ENCODE results near the gene SHC3. TPM values are rescaled to one million over a fixed set of nuclear protein-coding genes. Genes with fewer than 3 reads are reported as not detected.
A peak's percentile ranks its signal among the peaks of the same experiment; 100 is the strongest.

SHC3 gene
- total and polyA plus RNA-seq, 9 of the 15 experiments (the other 6 are each of a cell fraction or from before 2014, with no cell fraction given) = not detected

- FAIRE-seq = no peak
- in situ Hi-C loops (cut with MboI) = no loop called here
- H3K79me2 ChIP-seq (ENCODE audit: control insufficient read depth, insufficient read depth, low read length) = no peaks in the 10 kb centered on the region
- no peak overlapping the region for H3K27ac ChIP-seq (ENCODE audit: extremely low read depth, low read depth, low read length)
- no peak for DNase-seq (ENCODE audit: extremely low read depth in 1 of 4, low spot score in 3 of 4)
- no peak for ATAC-seq
- no peaks in the 10 kb centered on the region for H4K20me1 ChIP-seq (replicated peaks; ENCODE audit: control insufficient read depth, insufficient read depth, low read length)
- no peaks in the 10 kb centered on the region for H3K4me1 ChIP-seq (replicated peaks in 1 of 2; ENCODE audit: control insufficient read depth in 2 of 2, insufficient read depth in 2 of 2, low read length in 2 of 2)
- peaks cover 2 to 13% of the 10 kb centered on the region in 2 experiments; a peak in 2 of 5 replicates for H3K27me3 ChIP-seq (ENCODE audit: control insufficient read depth in 2 of 2, insufficient read depth in 2 of 2, low read length in 2 of 2)
- TF ChIP-seq KLF10 (CRISPR knock-in tag; IDR thresholded peaks at IDR 0.05) = no peak
- TF ChIP-seq RCOR1 (IDR thresholded peaks at IDR 0.05; ENCODE audit: borderline replicate concordance in 1 of 2, low read depth in 2 of 2, low read length in 2 of 2) = no peak
- TF ChIP-seq ZNF561 (CRISPR knock-in tag; conservative IDR thresholded peaks at IDR 0.05) = no peak
- TF ChIP-seq NFXL1 (CRISPR knock-in tag; IDR thresholded peaks at IDR 0.05) = no peak
- H3K9me1 ChIP-seq (ENCODE audit: control insufficient read depth, insufficient read depth, low read length) = no peaks in the 10 kb centered on the region
- no peak overlapping the region for H3K9ac ChIP-seq (ENCODE audit: insufficient read depth in 1 of 2, low read depth in 2 of 2, low read length in 2 of 2)
- H3K36me3 ChIP-seq (ENCODE audit: control insufficient read depth, insufficient read depth, low read length) = no peaks in the 10 kb centered on the region
- no TSS peak for BruUV-seq (replicated peaks)
- intact Hi-C loops (cut with micrococcal nuclease) = no loop called here
- H3K4me3 ChIP-seq = no peak overlapping the region
- WGBS (ENCODE audit: insufficient coverage, low coverage, missing lambda C conversion rate) = 0% methylated on average over 2 of the region's 2 CpGs
- no peak overlapping the region for H3K4me2 ChIP-seq (ENCODE audit: insufficient read depth, low read length)
- ChIA-PET POLR2A (no interaction called here), CTCF (ENCODE audit: low intra/inter-chr PET ratio) (no interaction called here)
- no peak overlapping the region for H2AFZ ChIP-seq (ENCODE audit: low read depth, low read length)
- H3K9me3 ChIP-seq (replicated peaks; ENCODE audit: control insufficient read depth, insufficient read depth, low read depth, low read length) = no peaks in the 10 kb centered on the region
Measured at GRCh38 chr9:89172398-89172797, 6.2 kb downstream of the SHC3 start.

DNA sequence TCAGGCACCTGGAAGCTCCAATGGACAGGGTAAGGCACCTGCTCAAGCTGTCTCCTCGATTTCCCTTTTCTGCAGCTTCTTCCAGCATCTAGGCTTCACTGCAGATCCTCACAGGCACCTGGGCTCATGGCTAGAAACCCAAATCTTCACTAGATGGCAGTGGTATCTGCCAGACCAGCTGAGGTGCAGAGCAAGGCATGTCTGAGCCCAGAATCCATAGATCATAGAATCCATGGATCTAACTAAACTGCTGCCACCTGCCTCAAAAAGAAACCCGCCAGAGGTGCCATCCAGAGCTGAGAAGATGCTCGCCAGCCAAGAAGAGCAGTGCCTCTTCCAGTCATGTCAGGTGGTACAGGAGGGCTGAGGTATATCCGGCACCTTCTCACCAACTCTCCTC, 6.9 kb downstream of the SHC3 start:
- no peaks in the 10 kb centered on the region for H3K9me1 ChIP-seq (ENCODE audit: control insufficient read depth, insufficient read depth, low read length)
- no peaks in the 10 kb centered on the region for H4K20me1 ChIP-seq (replicated peaks; ENCODE audit: control insufficient read depth, insufficient read depth, low read length)
- H3K9me3 ChIP-seq (replicated peaks; ENCODE audit: control insufficient read depth, insufficient read depth, low read depth, low read length) = no peaks in the 10 kb centered on the region
- H3K4me3 ChIP-seq = no peak overlapping the region
- TF ChIP-seq FOS (IDR thresholded peaks at IDR 0.05; ENCODE audit: extremely low read depth, insufficient read length) (no peak), ZNF445 (CRISPR knock-in tag; IDR thresholded peaks at IDR 0.05; ENCODE audit: low read depth) (no peak)
- TF ChIP-seq, protein P1, sequence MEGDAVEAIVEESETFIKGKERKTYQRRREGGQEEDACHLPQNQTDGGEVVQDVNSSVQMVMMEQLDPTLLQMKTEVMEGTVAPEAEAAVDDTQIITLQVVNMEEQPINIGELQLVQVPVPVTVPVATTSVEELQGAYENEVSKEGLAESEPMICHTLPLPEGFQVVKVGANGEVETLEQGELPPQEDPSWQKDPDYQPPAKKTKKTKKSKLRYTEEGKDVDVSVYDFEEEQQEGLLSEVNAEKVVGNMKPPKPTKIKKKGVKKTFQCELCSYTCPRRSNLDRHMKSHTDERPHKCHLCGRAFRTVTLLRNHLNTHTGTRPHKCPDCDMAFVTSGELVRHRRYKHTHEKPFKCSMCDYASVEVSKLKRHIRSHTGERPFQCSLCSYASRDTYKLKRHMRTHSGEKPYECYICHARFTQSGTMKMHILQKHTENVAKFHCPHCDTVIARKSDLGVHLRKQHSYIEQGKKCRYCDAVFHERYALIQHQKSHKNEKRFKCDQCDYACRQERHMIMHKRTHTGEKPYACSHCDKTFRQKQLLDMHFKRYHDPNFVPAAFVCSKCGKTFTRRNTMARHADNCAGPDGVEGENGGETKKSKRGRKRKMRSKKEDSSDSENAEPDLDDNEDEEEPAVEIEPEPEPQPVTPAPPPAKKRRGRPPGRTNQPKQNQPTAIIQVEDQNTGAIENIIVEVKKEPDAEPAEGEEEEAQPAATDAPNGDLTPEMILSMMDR (IDR thresholded peaks at IDR 0.05 in 2 of 3, conservative IDR thresholded peaks at IDR 0.05 in 1 of 3; ENCODE audit: insufficient read depth in 2 of 3, low read depth in 1 of 3, low read length in 3 of 3) = peak in 1 of 3 experiments; percentile 17; a peak in 1 of 6 replicates
- H3K27me3 ChIP-seq (ENCODE audit: control insufficient read depth in 2 of 2, insufficient read depth in 2 of 2, low read length in 2 of 2) = peaks cover 2 to 11% of the 10 kb centered on the region in 2 experiments; a peak in 1 of 5 replicates
- H2AFZ ChIP-seq (ENCODE audit: low read depth, low read length) = no peak overlapping the region
- no peak for FAIRE-seq
- no peak overlapping the region for H3K4me2 ChIP-seq (ENCODE audit: insufficient read depth, low read length)
- H3K9ac ChIP-seq (ENCODE audit: insufficient read depth in 1 of 2, low read depth in 2 of 2, low read length in 2 of 2) = no peak overlapping the region
- POLR2A ChIA-PET = no interaction called here
- no TSS peak for BruUV-seq (replicated peaks)
- H3K4me1 ChIP-seq (replicated peaks in 1 of 2; ENCODE audit: control insufficient read depth in 2 of 2, insufficient read depth in 2 of 2, low read length in 2 of 2) = no peaks in the 10 kb centered on the region
- H3K36me3 ChIP-seq (ENCODE audit: control insufficient read depth, insufficient read depth, low read length) = no peaks in the 10 kb centered on the region
- CTCF ChIA-PET (ENCODE audit: low intra/inter-chr PET ratio) = no interaction called here
- no peaks in the 10 kb centered on the region for H3K79me2 ChIP-seq (ENCODE audit: control insufficient read depth, insufficient read depth, low read length)
- 3% methylated on average over 4 of the region's 4 CpGs for WGBS (ENCODE audit: insufficient coverage, low coverage, missing lambda C conversion rate)
- in situ Hi-C loops (cut with MboI) = no loop called here
- no peak for DNase-seq (ENCODE audit: extremely low read depth in 1 of 4, low spot score in 3 of 4)
- H3K27ac ChIP-seq (ENCODE audit: extremely low read depth, low read depth, low read length) = no peak overlapping the region
- no peak for ATAC-seq
- intact Hi-C loops (cut with micrococcal nuclease) = no loop called here
